Smooth muscle cell (in vitro differentiated cells): Measurements from ENCODE around the gene PTPN22. TPM values are rescaled to one million over a fixed set of nuclear protein-coding genes. Genes with fewer than 3 reads are reported as not detected.

Experiments
- DNase-seq: peaks from one replicate; lab custom pipeline; 2025; ENCODE audit not compliant: unreplicated experiment; lab: John Stamatoyannopoulos, UW
- H2AFZ ChIP-seq: fragments of 200-600 bp; sonication (generic); 2 replicates; pipeline ENCODE4 v1.6.0; 2016; ENCODE audit warnings: antibody characterized with exemption, low read depth, mild to moderate bottlenecking
- H3F3A ChIP-seq: fragments of 200-600 bp; sonication (generic); 2 replicates; pipeline ENCODE4 v1.6.0; 2017; ENCODE audit warnings: antibody characterized with exemption, low read depth
- H3K27ac ChIP-seq: fragments of 200-600 bp; sonication (generic); 2 replicates; pipeline ENCODE4 v1.5.1; 2016; ENCODE audit warnings: low read depth, mild to moderate bottlenecking
- H3K27me3 ChIP-seq: fragments of 200-600 bp; sonication (generic); 2 replicates; pipeline ENCODE4 v1.6.1; 2016; ENCODE audit warnings: low read depth, mild to moderate bottlenecking
- H3K36me3 ChIP-seq: fragments of 200-600 bp; sonication (generic); 2 replicates; pipeline ENCODE4 v1.5.1; 2016; ENCODE audit warnings: low read depth
- H3K4me1 ChIP-seq: fragments of 200-600 bp; sonication (generic); 2 replicates; pipeline ENCODE4 v1.5.1; 2016; ENCODE audit warnings: low read depth
- H3K4me2 ChIP-seq: fragments of 200-600 bp; sonication (generic); 2 replicates; pipeline ENCODE4 v1.6.0; 2016; ENCODE audit warnings: mild to moderate bottlenecking
- H3K4me3 ChIP-seq: fragments of 200-600 bp; sonication (generic); 2 replicates; pipeline ENCODE4 v1.5.1; 2016; ENCODE audit warnings: mild to moderate bottlenecking
- H3K79me2 ChIP-seq: fragments of 200-600 bp; sonication (generic); 2 replicates; pipeline ENCODE4 v1.6.0; 2016; ENCODE audit warnings: low read depth, mild to moderate bottlenecking
- H3K9ac ChIP-seq: fragments of 200-600 bp; sonication (generic); 2 replicates; pipeline ENCODE4 v1.6.0; 2016; ENCODE audit warnings: low read depth
- H3K9me3 ChIP-seq: fragments of 200-600 bp; sonication (generic); replicated peaks from 2 replicates; pipeline ENCODE4 v1.5.1; 2016; ENCODE audit warnings: low read depth
- H4K20me1 ChIP-seq: fragments of 200-600 bp; sonication (generic); 2 replicates; pipeline ENCODE4 v1.6.0; 2016; ENCODE audit warnings: low read depth
- CTCF ChIP-seq: fragments of 200-600 bp; sonication (generic); IDR thresholded peaks from 2 replicates; pipeline ENCODE4 v1.5.1; 2017; ENCODE audit warnings: borderline replicate concordance, mild to moderate bottlenecking, antibody characterized with exemption; ENCODE audit not compliant: insufficient read depth, poor library complexity, severe bottlenecking
- WGBS: methylation state at CpG from one replicate; pipeline ENCODE4 v1.1.7; 2016; ENCODE audit warnings: low lambda C conversion rate; 5-methylcytosine and 5-hydroxymethylcytosine counted together
- polyA plus RNA-seq: library from polyadenylated mRNA; unstranded; fragments of >200 nt; fragmentation: Nextera tagmentation; extraction: Ambion mirVana; gene quantifications from 2 replicates; pipeline ENCODE4 v1.2.1, GENCODE V29; 2016
- total RNA-seq: library from RNA; depleted of rRNA; stranded (reverse); fragments of >200 nt; gene quantifications from 2 replicates; pipeline ENCODE4 v1.2.3, GENCODE V29; 2014

PTPN22 gene
- total and polyA plus RNA-seq, 2 experiments from 2014 or later = not detected

GRCh38 chr1:113768916-113769600 is 102.5 kb downstream of the PTPN22 start:
- Histone ChIP-seq H3F3A (no peaks in the 10 kb centered on the region), H3K79me2 (peaks cover 22% of the 10 kb centered on the region)

GRCh38 chr1:113765306-113766230 is 105.9 kb downstream of the PTPN22 start:
- Histone ChIP-seq H3K36me3 (no peaks in the 10 kb centered on the region), H3K9me3 (no peaks in the 10 kb centered on the region), H3K79me2 (peaks cover 4% of the 10 kb centered on the region), H3K27me3 (no peaks in the 10 kb centered on the region), H4K20me1 (peaks cover 3% of the 10 kb centered on the region), H3K27ac (no peak overlapping the region), H3K4me2 (no peak overlapping the region), H3K4me1 (peaks cover 30% of the 10 kb centered on the region), H3K4me3 (no peak overlapping the region), H3F3A (no peaks in the 10 kb centered on the region), H3K9ac (no peak overlapping the region), H2AFZ (no peak overlapping the region)
- WGBS = 97% methylated on average over 2 of the region's 2 CpGs
- no peak for DNase-seq
- no peak for TF ChIP-seq CTCF

More at GRCh38 chr1:113768916-113769600, 102.5 kb downstream of the PTPN22 start:
- Histone ChIP-seq H3K4me1 (peaks cover 34% of the 10 kb centered on the region), H4K20me1 (peaks cover 8% of the 10 kb centered on the region), H2AFZ (no peak overlapping the region), H3K27me3 (no peaks in the 10 kb centered on the region), H3K27ac (no peak overlapping the region), H3K36me3 (no peaks in the 10 kb centered on the region), H3K9me3 (no peaks in the 10 kb centered on the region), H3K9ac (no peak overlapping the region), H3K4me2 (no peak overlapping the region), H3K4me3 (no peak overlapping the region)
- TF ChIP-seq CTCF = no peak
- WGBS = 97% methylated on average over 1 of the region's 1 CpG
- no peak for DNase-seq

Other genes starting within 250 kb of the PTPN22 start
- 25.4 and 34.8 TPM in 2 replicates for gene PHTF1, start 112.2 kb downstream of the PTPN22 start, total RNA-seq
- 19.7 and 23.9 TPM in 2 replicates for gene PHTF1, start 112.2 kb downstream of the PTPN22 start, polyA plus RNA-seq
- 18.3 and 22.5 TPM in 2 replicates for gene RSBN1, start 59.2 kb downstream of the PTPN22 start, total RNA-seq
- gene RSBN1, start 59.2 kb downstream of the PTPN22 start, polyA plus RNA-seq = 9.0 and 12.3 TPM in 2 replicates
- 0.13 TPM in 1 of 2 replicates, not detected in the other for gene BCL2L15, start 15.9 kb upstream of the PTPN22 start, total RNA-seq
- gene BCL2L15, start 15.9 kb upstream of the PTPN22 start, polyA plus RNA-seq = not detected in 2 replicates
- gene AP4B1, start 33.1 kb upstream of the PTPN22 start, total RNA-seq = 9.4 and 17.3 TPM in 2 replicates
- 8.5 and 11.6 TPM in 2 replicates for gene AP4B1, start 33.1 kb upstream of the PTPN22 start, polyA plus RNA-seq
- gene DCLRE1B, start 33.6 kb upstream of the PTPN22 start, total RNA-seq = 5.6 and 11.0 TPM in 2 replicates
- 5.9 and 6.6 TPM in 2 replicates for gene DCLRE1B, start 33.6 kb upstream of the PTPN22 start, polyA plus RNA-seq
- 34.2 TPM in 2 replicates for gene HIPK1, start 57.6 kb upstream of the PTPN22 start, total RNA-seq
- 11.4 and 12.0 TPM in 2 replicates for gene HIPK1, start 57.6 kb upstream of the PTPN22 start, polyA plus RNA-seq
- 220 and 274 TPM in 2 replicates for gene OLFML3, start 107.8 kb upstream of the PTPN22 start, total RNA-seq
- 256 and 308 TPM in 2 replicates for gene OLFML3, start 107.8 kb upstream of the PTPN22 start, polyA plus RNA-seq